Measurements from ENCODE around the gene SELENOV.

The SELENOV gene

DNA sequence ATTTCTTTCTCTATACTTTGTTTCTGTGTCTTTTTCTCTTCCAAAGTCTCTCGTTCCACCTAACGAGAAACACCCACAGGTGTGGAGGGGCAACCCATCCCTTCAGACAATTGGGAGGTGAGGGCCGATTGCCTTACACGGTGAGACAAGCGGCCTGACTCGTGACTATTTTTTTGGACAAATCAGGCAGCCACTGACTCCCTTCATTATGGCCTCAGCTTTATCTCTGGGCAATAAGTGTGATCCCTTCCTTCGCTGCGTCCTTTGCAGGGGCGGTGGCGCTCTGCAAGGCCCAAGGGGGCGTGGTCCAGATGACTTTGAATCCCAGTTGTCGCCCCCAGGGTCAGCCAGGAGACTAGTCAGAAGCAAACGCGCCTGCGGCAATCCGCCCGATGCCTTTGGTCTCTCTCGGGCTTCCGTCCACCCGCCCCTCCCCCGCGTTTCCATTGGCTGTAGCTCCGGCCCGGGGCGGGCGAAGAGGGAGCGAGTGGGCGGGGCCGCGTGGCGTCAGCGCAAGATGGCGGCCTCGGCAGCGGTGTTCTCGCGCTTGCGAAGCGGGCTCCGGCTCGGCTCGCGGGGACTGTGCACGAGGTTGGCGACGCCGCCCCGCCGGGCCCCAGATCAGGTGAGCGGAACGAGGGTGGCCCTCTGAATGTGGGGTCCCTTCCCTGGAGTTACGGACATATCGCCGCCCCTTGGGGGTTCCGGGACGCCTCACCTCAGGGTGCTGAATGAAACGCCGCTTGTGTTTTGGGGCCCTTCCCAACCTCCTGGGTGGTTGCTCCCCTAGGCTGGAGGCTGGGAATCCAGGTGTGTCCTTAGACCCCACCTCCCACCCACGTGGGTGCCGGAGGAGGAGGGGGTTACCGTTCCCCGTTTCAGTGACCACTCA is 34.4 kb upstream of the SELENOV start, which contains the start of gene TIMM50:
Gene TIMM50 (plus strand): TSS at position 502 of the 892 bp plus-strand sequence. CDS start 16 bp downstream, at position 518.
- in situ Hi-C loops (cut with MboI; ENCODE audit: low sequenced_read_pairs, unreplicated experiment) = no loop called here
- peak; percentile 96 for DNase-seq (ENCODE audit: low spot score)
- TF ChIP-seq, protein P1, sequence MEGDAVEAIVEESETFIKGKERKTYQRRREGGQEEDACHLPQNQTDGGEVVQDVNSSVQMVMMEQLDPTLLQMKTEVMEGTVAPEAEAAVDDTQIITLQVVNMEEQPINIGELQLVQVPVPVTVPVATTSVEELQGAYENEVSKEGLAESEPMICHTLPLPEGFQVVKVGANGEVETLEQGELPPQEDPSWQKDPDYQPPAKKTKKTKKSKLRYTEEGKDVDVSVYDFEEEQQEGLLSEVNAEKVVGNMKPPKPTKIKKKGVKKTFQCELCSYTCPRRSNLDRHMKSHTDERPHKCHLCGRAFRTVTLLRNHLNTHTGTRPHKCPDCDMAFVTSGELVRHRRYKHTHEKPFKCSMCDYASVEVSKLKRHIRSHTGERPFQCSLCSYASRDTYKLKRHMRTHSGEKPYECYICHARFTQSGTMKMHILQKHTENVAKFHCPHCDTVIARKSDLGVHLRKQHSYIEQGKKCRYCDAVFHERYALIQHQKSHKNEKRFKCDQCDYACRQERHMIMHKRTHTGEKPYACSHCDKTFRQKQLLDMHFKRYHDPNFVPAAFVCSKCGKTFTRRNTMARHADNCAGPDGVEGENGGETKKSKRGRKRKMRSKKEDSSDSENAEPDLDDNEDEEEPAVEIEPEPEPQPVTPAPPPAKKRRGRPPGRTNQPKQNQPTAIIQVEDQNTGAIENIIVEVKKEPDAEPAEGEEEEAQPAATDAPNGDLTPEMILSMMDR (IDR thresholded peaks at IDR 0.05; ENCODE audit: borderline replicate concordance, control extremely low read depth, extremely low read depth, insufficient read depth, missing control alignments) = peak; percentile 7

DNA sequence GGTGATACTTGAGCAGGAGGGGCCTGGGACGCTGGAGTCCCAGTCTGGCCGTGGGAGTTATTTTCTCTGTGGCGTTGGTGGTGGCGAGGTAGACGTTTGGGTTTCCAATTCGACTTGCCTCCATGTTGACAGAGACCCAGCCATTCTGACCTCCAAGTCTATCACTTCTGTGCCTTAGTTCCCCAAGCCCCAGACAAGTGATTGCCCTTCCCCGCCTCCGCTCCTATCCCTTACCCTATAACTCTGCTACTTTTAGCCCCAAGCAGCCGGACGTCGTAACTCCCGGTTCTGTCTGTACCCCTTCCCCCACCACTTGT is 33.8 kb upstream of the SELENOV start:
- in situ Hi-C loops (cut with MboI; ENCODE audit: low sequenced_read_pairs, unreplicated experiment) = no loop called here
- no peak for DNase-seq (ENCODE audit: low spot score)
- TF ChIP-seq, protein P1 (IDR thresholded peaks at IDR 0.05; ENCODE audit: borderline replicate concordance, control extremely low read depth, extremely low read depth, insufficient read depth, missing control alignments) = no peak

DNA sequence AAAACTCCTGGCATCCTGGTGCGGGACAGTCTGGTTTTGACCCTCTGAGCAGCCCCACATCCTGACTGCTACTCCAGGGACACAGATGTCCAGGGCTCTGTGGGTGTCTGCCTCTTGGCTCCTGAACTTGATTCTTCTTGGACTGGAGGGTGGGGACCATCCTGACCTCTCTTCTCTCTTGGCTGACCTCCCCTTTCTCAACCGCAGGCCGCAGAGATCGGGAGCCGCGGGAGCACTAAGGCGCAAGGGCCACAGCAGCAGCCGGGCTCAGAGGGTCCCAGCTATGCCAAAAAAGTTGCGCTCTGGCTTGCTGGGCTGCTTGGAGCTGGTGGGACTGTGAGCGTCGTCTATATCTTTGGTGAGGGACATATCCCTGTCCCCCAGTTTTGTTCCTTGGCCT is 33.3 kb upstream of the SELENOV start:
- TF ChIP-seq, protein P1 (IDR thresholded peaks at IDR 0.05; ENCODE audit: borderline replicate concordance, control extremely low read depth, extremely low read depth, insufficient read depth, missing control alignments) = no peak
- DNase-seq (ENCODE audit: low spot score) = no peak
- in situ Hi-C loops (cut with MboI; ENCODE audit: low sequenced_read_pairs, unreplicated experiment) = no loop called here

DNA sequence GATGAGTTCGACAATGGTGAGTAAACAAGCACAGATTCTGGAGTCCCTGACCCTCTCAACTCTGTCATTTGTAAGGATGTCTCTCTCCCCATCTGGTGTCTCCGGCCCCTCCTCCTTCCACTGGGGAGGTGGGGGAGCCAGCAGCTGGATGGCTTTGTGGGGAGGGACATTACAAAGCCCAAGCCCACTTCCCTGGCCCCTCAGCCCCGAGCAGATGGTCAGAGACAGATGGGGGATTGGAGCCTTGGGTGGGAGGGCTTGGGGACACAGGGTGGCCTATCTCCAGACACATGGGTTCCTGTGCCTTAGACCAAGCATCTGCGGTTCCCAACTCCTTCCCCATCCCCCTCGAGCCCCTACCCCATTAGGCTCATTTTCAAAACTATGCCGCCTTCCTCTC is 31.8 kb upstream of the SELENOV start:
- TF ChIP-seq, protein P1 (IDR thresholded peaks at IDR 0.05; ENCODE audit: borderline replicate concordance, control extremely low read depth, extremely low read depth, insufficient read depth, missing control alignments) = no peak
- in situ Hi-C loops (cut with MboI; ENCODE audit: low sequenced_read_pairs, unreplicated experiment) = no loop called here
- no peak for DNase-seq (ENCODE audit: low spot score)

DNA sequence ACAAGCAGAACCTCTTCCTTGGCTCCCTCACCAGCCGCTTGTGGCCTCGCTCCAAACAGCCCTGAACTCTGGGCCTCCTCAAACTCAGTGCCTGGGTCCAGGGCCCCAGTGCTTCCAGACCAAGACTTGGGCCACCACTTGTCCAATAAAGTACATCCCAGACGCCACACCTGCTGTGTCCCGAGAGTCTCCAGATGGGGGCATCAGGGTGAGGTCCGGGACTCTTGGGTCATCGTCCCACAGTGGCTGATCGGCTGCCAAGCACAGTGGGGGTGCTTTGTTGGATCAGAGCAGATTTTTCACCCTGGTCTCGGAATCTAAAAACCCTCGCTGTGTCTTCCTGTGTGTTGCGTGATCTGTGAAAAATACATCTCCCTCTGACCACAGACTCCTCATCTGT is 25.2 kb upstream of the SELENOV start:
- DNase-seq (ENCODE audit: low spot score) = no peak

DNA sequence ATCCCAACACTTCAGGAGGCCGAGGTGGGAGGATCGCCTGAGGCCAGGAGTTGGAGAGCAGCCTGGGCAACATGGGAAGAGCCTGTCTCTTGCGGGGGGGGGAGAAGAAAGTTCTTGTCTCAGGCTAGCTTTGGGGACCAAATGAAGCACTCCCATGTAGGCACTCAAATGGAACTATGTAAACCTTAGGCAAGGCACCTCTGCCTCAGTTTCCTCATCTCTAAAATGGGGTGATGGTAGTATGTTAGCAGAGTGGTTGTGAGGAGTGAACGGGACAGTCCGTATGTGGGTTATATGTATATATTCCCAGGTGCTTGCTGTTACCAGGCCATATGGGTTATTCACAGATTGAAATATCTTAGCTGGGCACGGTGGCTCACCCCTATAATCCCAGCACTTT is 22.7 kb upstream of the SELENOV start:
- no peak for DNase-seq (ENCODE audit: low spot score)
- TF ChIP-seq, protein P1 (IDR thresholded peaks at IDR 0.05; ENCODE audit: borderline replicate concordance, control extremely low read depth, extremely low read depth, insufficient read depth, missing control alignments) = no peak
- in situ Hi-C loops (cut with MboI; ENCODE audit: low sequenced_read_pairs, unreplicated experiment) = no loop called here

More for the DNA sequence above, 25.2 kb upstream of the SELENOV start:
- TF ChIP-seq, protein P1 (IDR thresholded peaks at IDR 0.05; ENCODE audit: borderline replicate concordance, control extremely low read depth, extremely low read depth, insufficient read depth, missing control alignments) = no peak
- in situ Hi-C loops (cut with MboI; ENCODE audit: low sequenced_read_pairs, unreplicated experiment) = no loop called here
